Esophagus muscularis mucosa (tissue), 4 donors: Measurements from ENCODE around the gene CPEB4. TPM values are rescaled to one million over a fixed set of nuclear protein-coding genes. Genes with fewer than 3 reads are reported as not detected.

Experiments
- DNase-seq: peaks from one replicate; pipeline ENCODE4 v3.0.0-alpha.2; 2017; ENCODE audit errors: extremely low spot score
- H3K27ac ChIP-seq, 4 donors: fragments of 200-600 bp; sonication (generic); replicated peaks in 1 of 4; 1 replicate in 3 of 4; 2 replicates in 1 of 4; pipeline ENCODE4 v1.5.1; 2016 to 2019; ENCODE audit warnings: mild to moderate bottlenecking in 1 of 4
- H3K27me3 ChIP-seq, 4 donors: fragments of 200-600 bp; sonication (generic); one replicate each; pipeline versions ENCODE4 v1.5.1 to v1.6.0; 2016 to 2019
- H3K36me3 ChIP-seq, 4 donors: fragments of 200-600 bp; sonication (generic); one replicate each; pipeline ENCODE4 v1.5.1; 2016 to 2019
- H3K4me1 ChIP-seq, 4 donors: fragments of 200-600 bp; sonication (generic); one replicate each; pipeline ENCODE4 v1.5.1; 2016 to 2019
- H3K4me3 ChIP-seq, 4 donors: fragments of 200-600 bp; sonication (generic); 1 replicate in 2 of 4; 2 replicates in 2 of 4; pipeline ENCODE4 v1.5.1; 2016 to 2019; ENCODE audit warnings: mild to moderate bottlenecking in 4 of 4, moderate library complexity in 1 of 4
- H3K9me3 ChIP-seq, 4 donors: fragments of 200-600 bp; sonication (generic); 1 replicate in 3 of 4; 2 replicates in 1 of 4; pipeline ENCODE4 v1.5.1; 2016 to 2019
- EP300 ChIP-seq: sonication (generic); formaldehyde crosslinking; IDR thresholded peaks from one replicate; pipeline ENCODE4 v1.6.1; 2017; ENCODE audit warnings: antibody characterized with exemption
- POLR2A ChIP-seq: fragments of 450-650 bp; IDR thresholded peaks from one replicate; pipeline ENCODE4 v1.6.1; 2017; ENCODE audit warnings: antibody characterized with exemption, moderate library complexity, mild to moderate bottlenecking, low read depth
- POLR2AphosphoS5 ChIP-seq, 2 donors: sonication (generic); formaldehyde crosslinking; IDR thresholded peaks; one replicate each; pipeline ENCODE4 v1.6.1; 2017; ENCODE audit warnings: antibody characterized with exemption in 2 of 2
- WGBS: methylation state at CpG from one replicate; pipeline ENCODE4 v1.1.5; 2018; 5-methylcytosine and 5-hydroxymethylcytosine counted together
- intact Hi-C: fragments of 100-400 bp; cut with DNase I; formaldehyde crosslinking; loops from one replicate; pipeline ENCODE4 v1.15.1; 2023
- total RNA-seq, 4 donors: library from RNA; depleted of rRNA; stranded (reverse); fragments of >200 nt; gene quantifications; one replicate each; pipeline versions ENCODE4 v1.1.0 to v1.2.1, GENCODE V29; 2016
- TF ChIP-seq, protein P1 (sequence below), 3 experiments: fragments of 200-600 bp in 2 of 3; fragments of 450-650 bp in 1 of 3; sonication (generic) in 2 of 3; IDR thresholded peaks; one replicate each; pipeline ENCODE4 v1.5.1; 2017 to 2019; ENCODE audit warnings: antibody characterized with exemption in 3 of 3, mild to moderate bottlenecking in 2 of 3, moderate library complexity in 1 of 3

The CPEB4 gene
- total RNA-seq, 4 donors from 2014 or later = 44.9 to 96.4 (median 54.4) TPM

DNA sequence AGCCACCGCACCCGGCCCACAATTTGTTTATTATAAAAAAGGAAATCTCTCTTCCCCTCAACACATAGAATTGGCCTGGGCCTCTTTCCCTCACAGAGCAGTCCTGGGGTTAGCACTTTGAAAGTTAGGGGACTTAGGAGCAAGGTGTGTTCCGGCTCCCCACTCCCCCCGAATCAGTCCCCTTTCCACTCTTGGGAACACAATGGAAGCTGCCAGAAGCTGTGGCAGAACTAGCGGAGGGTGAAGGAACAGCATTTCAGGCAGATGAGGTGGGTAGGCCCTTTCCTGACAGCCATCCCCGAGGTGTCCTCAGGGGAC lies 84.4 kb downstream of the CPEB4 start:
- H3K4me1 ChIP-seq = peaks cover 11 to 18% (median 14%) of the 10 kb centered on the region in 4 donors
- no peaks in the 10 kb centered on the region for H3K27me3 ChIP-seq
- H3K4me3 ChIP-seq = peak overlapping the region; percentile 50 to 65 (median 52)
- WGBS = 82% methylated on average over 5 of the region's 6 CpGs
- H3K9me3 ChIP-seq = no peaks in the 10 kb centered on the region
- TF ChIP-seq, protein P1, sequence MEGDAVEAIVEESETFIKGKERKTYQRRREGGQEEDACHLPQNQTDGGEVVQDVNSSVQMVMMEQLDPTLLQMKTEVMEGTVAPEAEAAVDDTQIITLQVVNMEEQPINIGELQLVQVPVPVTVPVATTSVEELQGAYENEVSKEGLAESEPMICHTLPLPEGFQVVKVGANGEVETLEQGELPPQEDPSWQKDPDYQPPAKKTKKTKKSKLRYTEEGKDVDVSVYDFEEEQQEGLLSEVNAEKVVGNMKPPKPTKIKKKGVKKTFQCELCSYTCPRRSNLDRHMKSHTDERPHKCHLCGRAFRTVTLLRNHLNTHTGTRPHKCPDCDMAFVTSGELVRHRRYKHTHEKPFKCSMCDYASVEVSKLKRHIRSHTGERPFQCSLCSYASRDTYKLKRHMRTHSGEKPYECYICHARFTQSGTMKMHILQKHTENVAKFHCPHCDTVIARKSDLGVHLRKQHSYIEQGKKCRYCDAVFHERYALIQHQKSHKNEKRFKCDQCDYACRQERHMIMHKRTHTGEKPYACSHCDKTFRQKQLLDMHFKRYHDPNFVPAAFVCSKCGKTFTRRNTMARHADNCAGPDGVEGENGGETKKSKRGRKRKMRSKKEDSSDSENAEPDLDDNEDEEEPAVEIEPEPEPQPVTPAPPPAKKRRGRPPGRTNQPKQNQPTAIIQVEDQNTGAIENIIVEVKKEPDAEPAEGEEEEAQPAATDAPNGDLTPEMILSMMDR (IDR thresholded peaks at IDR 0.05) = no peak
- TF ChIP-seq POLR2AphosphoS5 (IDR thresholded peaks at IDR 0.05) = no peak
- no peak for TF ChIP-seq POLR2A
- no peak for TF ChIP-seq EP300
- H3K36me3 ChIP-seq = no peaks in the 10 kb centered on the region
- DNase-seq = no peak
- intact Hi-C loops = loop anchor here (5.0 to 10.0 kb wide), 3 partner anchors 85 to 678 kb away; partner anchors contain the start of gene CPEB4
- H3K27ac ChIP-seq = no peak overlapping the region

- TF ChIP-seq POLR2A (no peak), POLR2AphosphoS5 (IDR thresholded peaks at IDR 0.05) (peak; percentile 12 to 13), EP300 (no peak)
- TF ChIP-seq, protein P1 (IDR thresholded peaks at IDR 0.05) = peak; percentile 86 to 89 (median 88)
- H3K27me3 ChIP-seq = no peaks in the 10 kb centered on the region
- H3K27ac ChIP-seq = peak overlapping the region in 2 of 4 donors; percentile 12 to 57
- H3K36me3 ChIP-seq = no peaks in the 10 kb centered on the region
- DNase-seq = peak; percentile 97
- peak overlapping the region; percentile 50 to 65 (median 52) for H3K4me3 ChIP-seq
- intact Hi-C loops = loop anchor here (1.0 to 10.0 kb wide), 4 partner anchors 86 to 678 kb away; partner anchors contain the start of gene CPEB4
- H3K9me3 ChIP-seq = no peaks in the 10 kb centered on the region
- peaks cover 11 to 18% (median 14%) of the 10 kb centered on the region in 4 donors for H3K4me1 ChIP-seq
- 2% methylated on average over 25 of the region's 30 CpGs for WGBS
These were observed 84.9 kb downstream of the CPEB4 start for GRCh38 chr5:173972925-173973615.

DNA sequence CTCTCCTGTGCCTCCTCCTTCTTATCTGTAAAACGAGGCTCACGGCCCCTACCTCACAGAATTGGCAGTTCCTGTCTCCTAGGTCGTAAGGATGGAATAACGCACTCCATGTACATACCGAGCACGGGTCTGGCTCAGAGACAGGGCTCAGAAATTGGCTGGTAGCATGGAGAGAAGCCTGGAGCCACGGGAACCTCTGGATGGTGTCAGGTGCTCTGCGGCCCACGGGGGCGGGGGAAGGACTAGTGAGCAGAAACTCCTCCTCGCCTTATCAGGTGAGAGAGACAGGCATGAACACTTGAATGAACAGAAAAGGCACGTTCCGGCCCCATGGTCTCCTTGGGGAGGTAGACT lies 85.4 kb downstream of the CPEB4 start:
- peaks cover 11 to 18% (median 14%) of the 10 kb centered on the region in 4 donors for H3K4me1 ChIP-seq
- no peaks in the 10 kb centered on the region for H3K36me3 ChIP-seq
- H3K27me3 ChIP-seq = no peaks in the 10 kb centered on the region
- WGBS = 18% methylated on average over 13 of the region's 13 CpGs
- peak overlapping the region; percentile 50 to 65 (median 52) for H3K4me3 ChIP-seq
- TF ChIP-seq POLR2A (no peak), EP300 (no peak), POLR2AphosphoS5 (IDR thresholded peaks at IDR 0.05) (no peak)
- TF ChIP-seq, protein P1 (IDR thresholded peaks at IDR 0.05) = no peak
- intact Hi-C loops = loop anchor here (1.0 to 10.0 kb wide), 4 partner anchors 86 to 679 kb away; partner anchors contain the start of gene CPEB4
- H3K27ac ChIP-seq = peak overlapping the region in 2 of 4 donors; percentile 12 to 57
- H3K9me3 ChIP-seq = no peaks in the 10 kb centered on the region
- no peak for DNase-seq

- no peak overlapping the region for H3K27ac ChIP-seq
- 79% methylated on average over 5 of the region's 5 CpGs for WGBS
- H3K27me3 ChIP-seq = no peaks in the 10 kb centered on the region
- no peak overlapping the region for H3K4me3 ChIP-seq
- intact Hi-C loops = loop anchor here (5.0 to 10.0 kb wide), 3 partner anchors 87 to 680 kb away; partner anchors contain the start of gene CPEB4
- H3K9me3 ChIP-seq = no peaks in the 10 kb centered on the region
- H3K4me1 ChIP-seq = peaks cover 11 to 18% (median 14%) of the 10 kb centered on the region in 4 donors
- no peaks in the 10 kb centered on the region for H3K36me3 ChIP-seq
- no peak for TF ChIP-seq POLR2AphosphoS5 (IDR thresholded peaks at IDR 0.05)
- TF ChIP-seq, protein P1 (IDR thresholded peaks at IDR 0.05) = no peak
- TF ChIP-seq EP300 = no peak
- no peak for TF ChIP-seq POLR2A
- DNase-seq = no peak
These were observed 86.6 kb downstream of the CPEB4 start for GRCh38 chr5:173974688-173975239.
